Breast epithelium (tissue), 4 donors: ENCODE data around the gene B3GNT7. TPM values are rescaled to one million over a fixed set of nuclear protein-coding genes. Genes with fewer than 3 reads are reported as not detected.

Experiments
- DNase-seq, 2 donors: peaks; one replicate each; pipeline ENCODE4 v3.0.0-alpha.2; 2019; ENCODE audit warnings: low spot score in 2 of 2
- H3K27ac ChIP-seq, 2 donors: fragments of 200-600 bp; sonication (generic) in 1 of 2; one replicate each; pipeline ENCODE4 v1.5.1; 2016 to 2019; ENCODE audit warnings: mild to moderate bottlenecking in 1 of 2
- H3K27me3 ChIP-seq, 2 donors: fragments of 200-600 bp; sonication (generic) in 1 of 2; one replicate each; pipeline versions ENCODE4 v1.5.1 to v1.6.0; 2017 to 2019; ENCODE audit warnings: control low read depth in 1 of 2, mild to moderate bottlenecking in 1 of 2
- H3K36me3 ChIP-seq: fragments of 200-600 bp; one replicate; pipeline ENCODE4 v1.5.1; 2019
- H3K4me1 ChIP-seq, 2 donors: fragments of 200-600 bp; sonication (generic); one replicate each; pipeline ENCODE4 v1.5.1; 2016 to 2019; ENCODE audit warnings: control low read depth in 1 of 2
- H3K4me3 ChIP-seq, 3 donors: fragments of 200-600 bp; sonication (generic); 1 replicate in 2 of 3; 2 replicates in 1 of 3; pipeline ENCODE4 v1.5.1; 2016 to 2019; ENCODE audit warnings: mild to moderate bottlenecking in 3 of 3, moderate library complexity in 2 of 3
- H3K9me3 ChIP-seq, 2 donors: fragments of 200-600 bp; sonication (generic) in 1 of 2; one replicate each; pipeline ENCODE4 v1.5.1; 2016 to 2019; ENCODE audit warnings: control low read depth in 1 of 2
- POLR2A ChIP-seq: fragments of 450-650 bp; IDR thresholded peaks from one replicate; pipeline ENCODE4 v1.6.1; 2016; ENCODE audit warnings: antibody characterized with exemption, mild to moderate bottlenecking, moderate library complexity
- POLR2AphosphoS5 ChIP-seq, 3 donors: sonication (generic); formaldehyde crosslinking; IDR thresholded peaks; one replicate each; pipeline ENCODE4 v1.6.1; 2017; ENCODE audit warnings: antibody characterized with exemption in 3 of 3
- intact Hi-C: fragments of 100-400 bp; cut with DNase I; formaldehyde crosslinking; loops from one replicate; pipeline ENCODE4 v1.15.1; 2023; ENCODE audit warnings: low total_unique reads
- total RNA-seq, 3 donors: library from RNA; depleted of rRNA; stranded (reverse); fragments of >200 nt; gene quantifications; one replicate each; pipeline ENCODE4 v1.1.0, GENCODE V29; 2016
- TF ChIP-seq, protein P1 (sequence below), 3 donors: fragments of 450-650 bp; IDR thresholded peaks; one replicate each; pipeline ENCODE4 v1.5.1; 2016 to 2017; ENCODE audit warnings: antibody characterized with exemption in 3 of 3, mild to moderate bottlenecking in 3 of 3, moderate library complexity in 3 of 3

B3GNT7 gene
- total RNA-seq, 3 donors from 2014 or later = 1.3 to 5.3 (median 2.3) TPM

DNA sequence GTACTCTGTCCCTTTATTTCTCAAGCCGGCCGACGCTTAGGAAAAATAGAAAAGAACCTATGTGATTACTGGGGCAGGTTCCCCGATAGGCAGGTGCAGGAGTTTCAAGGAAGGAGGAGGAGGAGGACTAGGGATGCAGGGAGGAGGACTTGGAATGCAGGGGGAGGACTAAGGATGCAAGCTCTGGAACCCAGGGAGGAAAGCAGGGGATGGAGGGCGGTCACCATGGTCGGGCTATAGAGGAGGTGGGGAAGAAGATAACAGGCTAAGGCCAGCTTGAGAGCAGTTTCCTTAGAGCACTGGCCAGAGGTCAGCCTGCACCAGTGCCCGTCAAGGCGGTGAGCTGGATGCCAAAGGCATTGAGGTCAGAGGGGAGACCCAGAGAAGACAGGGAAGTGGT, 18.7 kb upstream of the B3GNT7 start:
- Histone ChIP-seq H3K36me3 (no peaks in the 10 kb centered on the region), H3K4me1 (no peaks in the 10 kb centered on the region), H3K4me3 (no peak overlapping the region), H3K27me3 (no peaks in the 10 kb centered on the region), H3K27ac (no peak overlapping the region), H3K9me3 (no peaks in the 10 kb centered on the region)
- no peak for TF ChIP-seq POLR2A
- TF ChIP-seq, protein P1, sequence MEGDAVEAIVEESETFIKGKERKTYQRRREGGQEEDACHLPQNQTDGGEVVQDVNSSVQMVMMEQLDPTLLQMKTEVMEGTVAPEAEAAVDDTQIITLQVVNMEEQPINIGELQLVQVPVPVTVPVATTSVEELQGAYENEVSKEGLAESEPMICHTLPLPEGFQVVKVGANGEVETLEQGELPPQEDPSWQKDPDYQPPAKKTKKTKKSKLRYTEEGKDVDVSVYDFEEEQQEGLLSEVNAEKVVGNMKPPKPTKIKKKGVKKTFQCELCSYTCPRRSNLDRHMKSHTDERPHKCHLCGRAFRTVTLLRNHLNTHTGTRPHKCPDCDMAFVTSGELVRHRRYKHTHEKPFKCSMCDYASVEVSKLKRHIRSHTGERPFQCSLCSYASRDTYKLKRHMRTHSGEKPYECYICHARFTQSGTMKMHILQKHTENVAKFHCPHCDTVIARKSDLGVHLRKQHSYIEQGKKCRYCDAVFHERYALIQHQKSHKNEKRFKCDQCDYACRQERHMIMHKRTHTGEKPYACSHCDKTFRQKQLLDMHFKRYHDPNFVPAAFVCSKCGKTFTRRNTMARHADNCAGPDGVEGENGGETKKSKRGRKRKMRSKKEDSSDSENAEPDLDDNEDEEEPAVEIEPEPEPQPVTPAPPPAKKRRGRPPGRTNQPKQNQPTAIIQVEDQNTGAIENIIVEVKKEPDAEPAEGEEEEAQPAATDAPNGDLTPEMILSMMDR (IDR thresholded peaks at IDR 0.05) = no peak
- no peak for TF ChIP-seq POLR2AphosphoS5 (IDR thresholded peaks at IDR 0.05)
- intact Hi-C loops = no loop called here
- DNase-seq = no peak

DNA sequence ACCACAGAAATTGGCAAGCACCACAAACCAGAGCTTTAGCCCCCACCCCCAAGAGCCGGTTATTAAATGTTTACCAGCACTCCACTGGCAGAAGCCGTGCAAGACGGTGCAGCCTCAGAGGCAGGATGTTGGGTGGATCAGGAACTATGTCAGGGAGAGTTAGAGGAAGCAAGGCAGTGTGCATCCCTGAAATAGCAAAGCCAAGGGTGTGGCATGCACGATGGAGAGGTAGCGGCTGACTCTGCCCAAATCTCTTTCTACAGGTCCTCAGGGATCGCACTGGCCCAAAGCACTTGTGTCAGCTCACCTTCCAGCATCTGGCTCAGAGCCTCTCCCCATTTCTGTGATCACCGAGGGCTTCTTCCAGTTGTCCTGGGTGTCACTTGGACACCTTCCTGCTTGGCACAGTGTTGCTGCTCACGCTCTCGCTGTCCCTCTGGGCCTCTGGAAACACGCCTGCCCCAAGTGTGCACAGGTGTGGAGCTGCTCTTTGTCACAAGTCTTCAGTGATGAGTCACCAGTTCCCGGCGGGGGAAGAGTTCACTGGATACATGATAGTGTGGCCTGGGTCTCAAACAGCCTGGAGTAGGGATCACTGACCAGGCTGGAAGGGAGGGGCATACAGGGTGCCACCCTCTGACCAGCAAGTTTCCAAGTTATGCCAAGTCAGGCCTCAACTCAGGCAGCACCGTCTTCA, 17.3 kb upstream of the B3GNT7 start:
- Histone ChIP-seq H3K4me1 (no peaks in the 10 kb centered on the region), H3K4me3 (no peak overlapping the region), H3K9me3 (no peaks in the 10 kb centered on the region), H3K27ac (no peak overlapping the region), H3K36me3 (no peaks in the 10 kb centered on the region), H3K27me3 (no peaks in the 10 kb centered on the region)
- no peak for TF ChIP-seq POLR2AphosphoS5 (IDR thresholded peaks at IDR 0.05)
- TF ChIP-seq, protein P1 (IDR thresholded peaks at IDR 0.05) = no peak
- no peak for TF ChIP-seq POLR2A
- peak in 1 of 2 donors; percentile 32 for DNase-seq
- intact Hi-C loops = no loop called here

DNA sequence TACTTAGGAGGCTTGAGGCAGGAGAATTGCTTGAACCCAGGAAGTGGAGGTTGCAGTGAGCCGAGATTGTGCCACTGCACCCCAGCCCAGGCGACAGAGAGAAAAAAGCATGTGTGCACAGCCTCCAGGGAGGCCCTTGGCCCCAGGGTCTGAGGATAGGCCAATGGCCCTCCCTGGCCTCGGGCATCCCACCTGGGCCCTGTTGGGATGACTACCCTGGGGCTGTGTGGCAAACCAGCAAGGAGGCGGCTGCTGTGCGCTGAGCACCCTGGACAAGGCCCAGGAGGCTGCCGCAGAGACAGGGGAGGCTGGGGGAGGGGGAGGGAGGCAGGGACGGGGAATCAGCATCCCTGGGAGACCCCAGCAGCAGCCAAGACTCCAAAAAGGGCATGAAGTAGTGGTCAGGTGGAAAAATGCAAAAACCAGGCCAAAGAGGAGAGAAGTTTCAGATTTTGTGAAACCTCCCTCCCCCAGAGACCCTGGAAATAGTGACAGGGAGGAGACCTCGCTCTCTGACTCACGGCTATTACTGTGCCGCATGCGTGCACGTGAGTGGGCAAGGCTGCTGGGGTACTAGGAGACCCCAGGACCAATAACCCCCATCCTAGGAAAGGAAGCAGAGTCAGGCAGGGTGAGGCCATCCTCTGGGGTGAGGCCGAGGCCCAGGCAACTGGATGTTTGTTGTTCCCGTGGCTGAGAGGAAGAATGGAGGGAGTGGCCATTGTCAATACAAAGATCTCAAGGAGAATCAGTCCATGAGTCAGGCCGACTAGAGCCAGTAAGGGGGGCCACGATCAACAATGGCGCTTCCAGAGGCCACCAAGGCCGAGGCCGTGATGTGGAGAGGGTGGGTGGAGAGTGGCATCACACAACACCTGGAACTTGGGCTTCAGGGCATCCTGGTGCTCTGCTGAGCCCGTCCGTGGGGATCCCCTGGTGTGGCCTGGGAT, 16.0 kb upstream of the B3GNT7 start:
- Histone ChIP-seq H3K36me3 (no peaks in the 10 kb centered on the region), H3K27me3 (no peaks in the 10 kb centered on the region), H3K9me3 (no peaks in the 10 kb centered on the region), H3K27ac (no peak overlapping the region), H3K4me3 (no peak overlapping the region), H3K4me1 (no peaks in the 10 kb centered on the region)
- intact Hi-C loops = no loop called here
- no peak for DNase-seq
- TF ChIP-seq, protein P1 (IDR thresholded peaks at IDR 0.05) = no peak
- TF ChIP-seq POLR2AphosphoS5 (IDR thresholded peaks at IDR 0.05) = no peak
- TF ChIP-seq POLR2A = no peak

DNA sequence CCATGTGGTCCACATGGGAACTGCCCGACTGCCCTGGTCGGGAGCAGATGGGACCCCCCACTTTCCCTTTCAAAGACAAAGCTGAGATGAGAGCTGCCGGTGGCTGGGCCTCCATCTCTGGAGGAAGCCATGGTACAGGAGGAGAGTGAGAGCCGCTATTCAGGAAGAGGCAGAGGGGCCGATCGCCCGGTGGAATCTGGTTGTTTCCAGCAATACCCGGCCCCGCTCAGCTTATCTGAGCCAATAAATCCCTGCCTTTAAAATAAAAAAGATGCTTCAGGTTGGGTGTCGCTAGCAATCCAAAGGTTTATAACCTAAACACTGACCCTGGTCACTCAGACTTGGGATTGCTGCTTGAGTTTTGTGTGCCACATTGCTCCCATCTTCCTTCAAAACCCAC, 15.2 kb upstream of the B3GNT7 start:
- no peak for DNase-seq
- Histone ChIP-seq H3K4me3 (no peak overlapping the region), H3K27me3 (no peaks in the 10 kb centered on the region), H3K9me3 (no peaks in the 10 kb centered on the region), H3K36me3 (no peaks in the 10 kb centered on the region), H3K27ac (no peak overlapping the region), H3K4me1 (no peaks in the 10 kb centered on the region)
- no peak for TF ChIP-seq POLR2A
- TF ChIP-seq, protein P1 (IDR thresholded peaks at IDR 0.05) = no peak
- no peak for TF ChIP-seq POLR2AphosphoS5 (IDR thresholded peaks at IDR 0.05)
- intact Hi-C loops = no loop called here
